ENCODE results near the gene RNF225. TPM values are rescaled to one million over a fixed set of nuclear protein-coding genes. Genes with fewer than 3 reads are reported as not detected.

Gene RNF225
- total RNA-seq, 1 experiment from 2014 or later, result 1.8 TPM

- TF ChIP-seq CDX4 (CRISPR knock-in tag; IDR thresholded peaks at IDR 0.05; ENCODE audit: borderline replicate concordance) (no peak), TEAD1 (CRISPR knock-in tag; IDR thresholded peaks at IDR 0.05) (no peak), HMGA2 (CRISPR knock-in tag; IDR thresholded peaks at IDR 0.05) (no peak), KAT7 (CRISPR knock-in tag; IDR thresholded peaks at IDR 0.05; ENCODE audit: borderline replicate concordance) (no peak), E2F5 (CRISPR knock-in tag; IDR thresholded peaks at IDR 0.05) (no peak), CREM (CRISPR knock-in tag; IDR thresholded peaks at IDR 0.05) (peak; percentile 32; the same call in 1 of the 2 replicates), NR3C1 (CRISPR knock-in tag; conservative IDR thresholded peaks at IDR 0.05; ENCODE audit: low read depth) (no peak), IRF1 (CRISPR knock-in tag; IDR thresholded peaks at IDR 0.05) (no peak), ZNF423 (CRISPR knock-in tag; IDR thresholded peaks at IDR 0.05) (no peak), TEAD4 (CRISPR knock-in tag; IDR thresholded peaks at IDR 0.05) (no peak), SMAD4 (CRISPR knock-in tag; IDR thresholded peaks at IDR 0.05) (no peak), ZNF671 (CRISPR knock-in tag; IDR thresholded peaks at IDR 0.05) (no peak), E2F1 (CRISPR knock-in tag; IDR thresholded peaks at IDR 0.05) (no peak), NFE2L1 (CRISPR knock-in tag; IDR thresholded peaks at IDR 0.05) (no peak)
- TF ChIP-seq, protein P1, sequence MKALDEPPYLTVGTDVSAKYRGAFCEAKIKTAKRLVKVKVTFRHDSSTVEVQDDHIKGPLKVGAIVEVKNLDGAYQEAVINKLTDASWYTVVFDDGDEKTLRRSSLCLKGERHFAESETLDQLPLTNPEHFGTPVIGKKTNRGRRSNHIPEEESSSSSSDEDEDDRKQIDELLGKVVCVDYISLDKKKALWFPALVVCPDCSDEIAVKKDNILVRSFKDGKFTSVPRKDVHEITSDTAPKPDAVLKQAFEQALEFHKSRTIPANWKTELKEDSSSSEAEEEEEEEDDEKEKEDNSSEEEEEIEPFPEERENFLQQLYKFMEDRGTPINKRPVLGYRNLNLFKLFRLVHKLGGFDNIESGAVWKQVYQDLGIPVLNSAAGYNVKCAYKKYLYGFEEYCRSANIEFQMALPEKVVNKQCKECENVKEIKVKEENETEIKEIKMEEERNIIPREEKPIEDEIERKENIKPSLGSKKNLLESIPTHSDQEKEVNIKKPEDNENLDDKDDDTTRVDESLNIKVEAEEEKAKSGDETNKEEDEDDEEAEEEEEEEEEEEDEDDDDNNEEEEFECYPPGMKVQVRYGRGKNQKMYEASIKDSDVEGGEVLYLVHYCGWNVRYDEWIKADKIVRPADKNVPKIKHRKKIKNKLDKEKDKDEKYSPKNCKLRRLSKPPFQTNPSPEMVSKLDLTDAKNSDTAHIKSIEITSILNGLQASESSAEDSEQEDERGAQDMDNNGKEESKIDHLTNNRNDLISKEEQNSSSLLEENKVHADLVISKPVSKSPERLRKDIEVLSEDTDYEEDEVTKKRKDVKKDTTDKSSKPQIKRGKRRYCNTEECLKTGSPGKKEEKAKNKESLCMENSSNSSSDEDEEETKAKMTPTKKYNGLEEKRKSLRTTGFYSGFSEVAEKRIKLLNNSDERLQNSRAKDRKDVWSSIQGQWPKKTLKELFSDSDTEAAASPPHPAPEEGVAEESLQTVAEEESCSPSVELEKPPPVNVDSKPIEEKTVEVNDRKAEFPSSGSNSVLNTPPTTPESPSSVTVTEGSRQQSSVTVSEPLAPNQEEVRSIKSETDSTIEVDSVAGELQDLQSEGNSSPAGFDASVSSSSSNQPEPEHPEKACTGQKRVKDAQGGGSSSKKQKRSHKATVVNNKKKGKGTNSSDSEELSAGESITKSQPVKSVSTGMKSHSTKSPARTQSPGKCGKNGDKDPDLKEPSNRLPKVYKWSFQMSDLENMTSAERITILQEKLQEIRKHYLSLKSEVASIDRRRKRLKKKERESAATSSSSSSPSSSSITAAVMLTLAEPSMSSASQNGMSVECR (CRISPR knock-in tag; IDR thresholded peaks at IDR 0.05; ENCODE audit: borderline replicate concordance), result 0 out of 2 replicates have a peak, but pooled peaks have one; percentile 24
- TF ChIP-seq, protein P2, sequence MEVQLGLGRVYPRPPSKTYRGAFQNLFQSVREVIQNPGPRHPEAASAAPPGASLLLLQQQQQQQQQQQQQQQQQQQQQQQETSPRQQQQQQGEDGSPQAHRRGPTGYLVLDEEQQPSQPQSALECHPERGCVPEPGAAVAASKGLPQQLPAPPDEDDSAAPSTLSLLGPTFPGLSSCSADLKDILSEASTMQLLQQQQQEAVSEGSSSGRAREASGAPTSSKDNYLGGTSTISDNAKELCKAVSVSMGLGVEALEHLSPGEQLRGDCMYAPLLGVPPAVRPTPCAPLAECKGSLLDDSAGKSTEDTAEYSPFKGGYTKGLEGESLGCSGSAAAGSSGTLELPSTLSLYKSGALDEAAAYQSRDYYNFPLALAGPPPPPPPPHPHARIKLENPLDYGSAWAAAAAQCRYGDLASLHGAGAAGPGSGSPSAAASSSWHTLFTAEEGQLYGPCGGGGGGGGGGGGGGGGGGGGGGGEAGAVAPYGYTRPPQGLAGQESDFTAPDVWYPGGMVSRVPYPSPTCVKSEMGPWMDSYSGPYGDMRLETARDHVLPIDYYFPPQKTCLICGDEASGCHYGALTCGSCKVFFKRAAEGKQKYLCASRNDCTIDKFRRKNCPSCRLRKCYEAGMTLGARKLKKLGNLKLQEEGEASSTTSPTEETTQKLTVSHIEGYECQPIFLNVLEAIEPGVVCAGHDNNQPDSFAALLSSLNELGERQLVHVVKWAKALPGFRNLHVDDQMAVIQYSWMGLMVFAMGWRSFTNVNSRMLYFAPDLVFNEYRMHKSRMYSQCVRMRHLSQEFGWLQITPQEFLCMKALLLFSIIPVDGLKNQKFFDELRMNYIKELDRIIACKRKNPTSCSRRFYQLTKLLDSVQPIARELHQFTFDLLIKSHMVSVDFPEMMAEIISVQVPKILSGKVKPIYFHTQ (CRISPR knock-in tag; IDR thresholded peaks at IDR 0.05), result no peak
- TF ChIP-seq, protein P3, sequence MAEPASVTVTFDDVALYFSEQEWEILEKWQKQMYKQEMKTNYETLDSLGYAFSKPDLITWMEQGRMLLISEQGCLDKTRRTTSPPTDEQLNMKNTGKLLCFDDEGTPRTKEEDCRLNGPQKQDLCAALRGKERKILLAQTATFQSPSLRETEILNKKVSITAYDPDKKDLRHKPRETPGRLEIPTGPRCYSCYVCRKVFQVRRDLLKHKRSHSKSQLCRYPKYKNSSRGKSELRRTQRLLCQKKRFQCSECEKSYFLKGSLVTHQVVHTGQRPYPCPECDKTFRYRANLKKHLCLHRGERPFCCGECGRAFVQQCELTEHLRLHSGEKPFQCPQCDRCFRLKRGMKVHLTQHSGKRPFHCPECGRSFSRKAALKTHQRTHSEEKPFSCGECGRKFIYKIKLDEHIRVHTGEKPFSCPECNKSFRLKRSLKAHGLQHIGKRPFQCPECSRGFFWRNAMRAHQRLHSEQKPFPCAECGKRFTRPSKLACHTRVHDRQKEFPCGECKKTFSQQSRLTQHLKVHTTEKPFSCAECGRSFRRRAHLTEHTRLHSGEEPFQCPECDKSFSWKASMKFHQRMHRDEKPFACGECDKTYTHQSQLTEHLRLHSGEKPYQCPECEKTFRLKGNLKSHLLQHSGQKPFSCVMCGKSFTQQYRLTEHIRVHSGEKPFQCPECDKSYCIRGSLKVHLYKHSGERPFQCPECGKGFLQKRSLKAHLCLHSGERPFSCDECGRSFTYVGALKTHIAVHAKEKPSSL (CRISPR knock-in tag; conservative IDR thresholded peaks at IDR 0.05), result no peak
Observed at GRCh38 chr19:58439576-58440554, 44.4 kb downstream of the RNF225 start, which contains the start of gene ZNF132 (continued).
